HEK293 (cell line): ENCODE results near the gene CLK2.

Source experiments
- CTCF ChIP-seq: fragments of 450-650 bp; formaldehyde crosslinking; IDR thresholded peaks from 2 replicates; pipeline ENCODE4 v1.5.1; 2016; ENCODE audit warnings: missing biosample characterization, missing genetic modification characterization
- PBX3 ChIP-seq: sonication (generic); formaldehyde crosslinking; IDR thresholded peaks from 2 replicates; pipeline ENCODE4 v1.8.1; 2022; ENCODE audit warnings: mild to moderate bottlenecking, moderate library complexity, missing genetic modification reagents
- TCF7L2 ChIP-seq: IDR thresholded peaks from 2 replicates; pipeline ENCODE4 v1.6.1; 2011; ENCODE audit warnings: low read depth, mild to moderate bottlenecking, inconsistent platforms, low read length, moderate library complexity, borderline replicate concordance
- ZBTB8A ChIP-seq: fragments of 450-650 bp; formaldehyde crosslinking; IDR thresholded peaks from 2 replicates; pipeline ENCODE4 v1.5.1; 2016; ENCODE audit warnings: missing biosample characterization, missing genetic modification characterization
- ZNF223 ChIP-seq: fragments of 450-650 bp; formaldehyde crosslinking; IDR thresholded peaks from 2 replicates; pipeline ENCODE4 v1.5.1; 2016; ENCODE audit warnings: missing biosample characterization, missing genetic modification characterization
- ZNF654 ChIP-seq: fragments of 450-650 bp; formaldehyde crosslinking; IDR thresholded peaks from 2 replicates; pipeline ENCODE4 v1.5.1; 2016; ENCODE audit warnings: low read depth, missing biosample characterization, missing genetic modification characterization

- TF ChIP-seq ZNF223 (tag by site-specific recombination) (no peak), ZBTB8A (no peak), TCF7L2 (no peak), CTCF (tag by site-specific recombination) (no peak), ZNF654 (tag by site-specific recombination) (no peak), PBX3 (no peak)
These were observed 22.1 kb upstream of the CLK2 start for GRCh38 chr1:155295183-155295941.
